Measurements from ENCODE around the gene PUM1. TPM values are rescaled to one million over a fixed set of nuclear protein-coding genes. Genes with fewer than 3 reads are reported as not detected.

Gene PUM1
- total RNA-seq, 1 donor from 2014 or later, result 143 TPM

- Histone ChIP-seq H2AFZ (ENCODE audit: low read depth, low read length) (no peak overlapping the region), H3K4me2 (ENCODE audit: low read length) (peak overlapping the region; percentile 47), H4K20me1 (ENCODE audit: insufficient read depth, low read length) (peaks cover 81% of the 10 kb centered on the region), H3K79me2 (ENCODE audit: insufficient read depth, low read length) (peaks cover 90% of the 10 kb centered on the region), H3K4me1 (ENCODE audit: insufficient read depth, low read length) (peaks cover 27% of the 10 kb centered on the region), H3K9ac (ENCODE audit: low read length) (no peak overlapping the region), H3K27me3 (ENCODE audit: insufficient read depth, low read length) (no peaks in the 10 kb centered on the region), H3K9me3 (ENCODE audit: insufficient read depth, low read depth, low read length) (no peaks in the 10 kb centered on the region), H3K4me3 (ENCODE audit: insufficient read depth, low read depth, low read length) (no peak overlapping the region), H3K36me3 (ENCODE audit: insufficient read depth, low read length) (no peaks in the 10 kb centered on the region), H3K27ac (ENCODE audit: low read depth, low read length) (no peak overlapping the region)
- peaks cover 17% of the 10 kb centered on the region for H3K4me1 Mint-ChIP-seq (ENCODE audit: low read depth, unreplicated experiment)
- FAIRE-seq (no peak), DNase-seq (ENCODE audit: low read depth) (no peak)
- no peak for TF ChIP-seq EZH2 (IDR thresholded peaks at IDR 0.05; ENCODE audit: insufficient read depth, low read length)
- TF ChIP-seq CTCF (IDR thresholded peaks at IDR 0.05; ENCODE audit: insufficient read depth, low read depth, low read length), result no peak
- no peaks in the 10 kb centered on the region for H3K9me3 Mint-ChIP-seq (ENCODE audit: unreplicated experiment)
- no peaks in the 10 kb centered on the region for H3K27me3 Mint-ChIP-seq (ENCODE audit: low read depth, unreplicated experiment)
- no peaks in the 10 kb centered on the region for H3K36me3 Mint-ChIP-seq (ENCODE audit: low read depth, unreplicated experiment)
- H3K4me3 Mint-ChIP-seq (ENCODE audit: unreplicated experiment), result no peak overlapping the region
- no peak overlapping the region for H3K27ac Mint-ChIP-seq (ENCODE audit: unreplicated experiment)
These were observed 162.8 kb downstream of the PUM1 start for GRCh38 chr1:30902593-30903290.

- H3K4me3 Mint-ChIP-seq (ENCODE audit: unreplicated experiment), result no peak overlapping the region
- H3K36me3 Mint-ChIP-seq (ENCODE audit: low read depth, unreplicated experiment), result peaks cover 3% of the 10 kb centered on the region
- peaks cover 9% of the 10 kb centered on the region for H3K4me1 Mint-ChIP-seq (ENCODE audit: low read depth, unreplicated experiment)
- DNase-seq (ENCODE audit: low read depth), result no peak
- Histone ChIP-seq H3K9me3 (ENCODE audit: insufficient read depth, low read depth, low read length) (no peaks in the 10 kb centered on the region), H3K36me3 (ENCODE audit: insufficient read depth, low read length) (no peaks in the 10 kb centered on the region), H3K79me2 (ENCODE audit: insufficient read depth, low read length) (peaks cover 90% of the 10 kb centered on the region), H4K20me1 (ENCODE audit: insufficient read depth, low read length) (peaks cover 81% of the 10 kb centered on the region), H3K27ac (ENCODE audit: low read depth, low read length) (no peak overlapping the region), H3K27me3 (ENCODE audit: insufficient read depth, low read length) (no peaks in the 10 kb centered on the region), H3K4me2 (ENCODE audit: low read length) (peak overlapping the region; percentile 47), H3K9ac (ENCODE audit: low read length) (no peak overlapping the region), H3K4me3 (ENCODE audit: insufficient read depth, low read depth, low read length) (no peak overlapping the region), H2AFZ (ENCODE audit: low read depth, low read length) (peak overlapping the region; percentile 16), H3K4me1 (ENCODE audit: insufficient read depth, low read length) (peaks cover 20% of the 10 kb centered on the region)
- no peak for FAIRE-seq
- H3K27ac Mint-ChIP-seq (ENCODE audit: unreplicated experiment), result no peak overlapping the region
- H3K9me3 Mint-ChIP-seq (ENCODE audit: unreplicated experiment), result no peaks in the 10 kb centered on the region
- H3K27me3 Mint-ChIP-seq (ENCODE audit: low read depth, unreplicated experiment), result no peaks in the 10 kb centered on the region
- TF ChIP-seq CTCF (IDR thresholded peaks at IDR 0.05; ENCODE audit: insufficient read depth, low read depth, low read length) (no peak), EZH2 (IDR thresholded peaks at IDR 0.05; ENCODE audit: insufficient read depth, low read length) (no peak)
These were observed 163.5 kb downstream of the PUM1 start for GRCh38 chr1:30901798-30902581.

Measured in astrocyte (in vitro differentiated cells and primary cell).